B cell (primary cell): ENCODE data around the gene MAPK14. TPM values are rescaled to one million over a fixed set of nuclear protein-coding genes. Genes with fewer than 3 reads are reported as not detected.

Experiments used
- ATAC-seq: fragments of 200-7000 bp; cut with Tn5 transposase; one replicate; pipeline ENCODE4 v1.10.0; 2021; ENCODE audit warnings: low read depth, mild to moderate bottlenecking, moderate number of reproducible peaks, moderate library complexity
- CTCF ChIA-PET: fragments of 350-600 bp; sonication (Branson Sonifier 250); formaldehyde crosslinking; loops from one replicate; lab custom pipeline; 2021; ENCODE audit warnings: antibody characterized with exemption, inconsistent platforms; lab: Charles Lee
- POLR2A ChIA-PET: fragments of 350-600 bp; sonication (Branson Sonifier 250); formaldehyde crosslinking; loops from one replicate; lab custom pipeline; 2021; ENCODE audit warnings: antibody characterized with exemption; lab: Charles Lee
- DNase-seq: peaks from one replicate; pipeline ENCODE4 v3.0.0; 2013
- H2AFZ ChIP-seq: 2 replicates; pipeline ENCODE4 v1.6.1; 2012; ENCODE audit warnings: mild to moderate bottlenecking, low read depth, low read length; ENCODE audit not compliant: insufficient read depth, poor library complexity, severe bottlenecking
- H3K27ac ChIP-seq, 2 donors: 1 replicate in 1 of 2; 2 replicates in 1 of 2; pipeline ENCODE4 v1.5.1; 2012 to 2013; ENCODE audit warnings: low read length in 2 of 2, mild to moderate bottlenecking in 2 of 2, moderate library complexity in 1 of 2
- H3K27me3 ChIP-seq, 4 experiments: fragments of 200-600 bp in 1 of 4; sonication (generic) in 1 of 4; replicated peaks in 1 of 4; 1 replicate in 2 of 4; 2 replicates in 2 of 4; pipeline versions ENCODE4 v1.6.1 to v1.7.0; 2013 to 2016; ENCODE audit warnings: low read length in 3 of 4, mild to moderate bottlenecking in 2 of 4, mixed read lengths in 1 of 4, moderate library complexity in 1 of 4; ENCODE audit not compliant: insufficient read depth in 4 of 4, control insufficient read depth in 3 of 4; ENCODE audit errors: control extremely low read depth in 1 of 4
- H3K36me3 ChIP-seq, 2 experiments: replicated peaks in 1 of 2; 1 replicate in 1 of 2; 2 replicates in 1 of 2; pipeline versions ENCODE4 v1.6.1 to v1.7.1; 2013; ENCODE audit warnings: low read length in 1 of 2; ENCODE audit not compliant: insufficient read depth in 2 of 2, control insufficient read depth in 1 of 2; ENCODE audit errors: control extremely low read depth in 1 of 2, extremely low read depth in 1 of 2
- H3K4me1 ChIP-seq, 2 donors: fragments of 200-600 bp in 1 of 2; sonication (generic) in 1 of 2; 1 replicate in 1 of 2; 2 replicates in 1 of 2; pipeline versions ENCODE4 v1.5.1 to v1.6.1; 2013 to 2017; ENCODE audit warnings: low read length in 2 of 2; ENCODE audit not compliant: control insufficient read depth in 2 of 2, insufficient read depth in 2 of 2
- H3K4me2 ChIP-seq: replicated peaks from 2 replicates; pipeline ENCODE3; 2012; ENCODE audit warnings: mild to moderate bottlenecking, low read depth, low read length; ENCODE audit not compliant: poor library complexity, severe bottlenecking
- H3K4me3 ChIP-seq, 5 experiments: fragments of 200-600 bp in 1 of 5; sonication (generic) in 1 of 5; 1 replicate in 3 of 5; 2 replicates in 2 of 5; pipeline versions ENCODE4 v1.5.1 to v1.7.0; 2011 to 2016; ENCODE audit warnings: low read length in 4 of 5, mild to moderate bottlenecking in 4 of 5, low read depth in 2 of 5, control low read depth in 1 of 5, moderate library complexity in 1 of 5; ENCODE audit not compliant: insufficient read depth in 1 of 5; ENCODE audit errors: control extremely low read depth in 1 of 5, extremely low read depth in 1 of 5
- H3K79me2 ChIP-seq: fragments of 200-600 bp; sonication (generic); one replicate; pipeline ENCODE4 v1.6.0; 2016; ENCODE audit warnings: low read length; ENCODE audit not compliant: control insufficient read depth, insufficient read depth
- H3K9ac ChIP-seq: fragments of 200-600 bp; sonication (generic); 2 replicates; pipeline ENCODE4 v1.6.1; 2017; ENCODE audit warnings: mild to moderate bottlenecking, low read length, moderate library complexity
- H3K9me3 ChIP-seq, 3 donors: one replicate each; pipeline versions ENCODE4 v1.6.1 to v1.7.1; 2013; ENCODE audit warnings: low read length in 2 of 3; ENCODE audit not compliant: control insufficient read depth in 2 of 3, insufficient read depth in 1 of 3; ENCODE audit errors: control extremely low read depth in 1 of 3
- H4K20me1 ChIP-seq: 2 replicates; pipeline ENCODE4 v1.6.0; 2012; ENCODE audit warnings: mild to moderate bottlenecking, low read length; ENCODE audit not compliant: insufficient read depth, control insufficient read depth, poor library complexity, severe bottlenecking
- H3K27ac Mint-ChIP-seq: one replicate; pipeline ENCODE4 v1.8.0; 2021; ENCODE audit warnings: mixed read lengths
- H3K27me3 Mint-ChIP-seq: one replicate; pipeline ENCODE4 v1.8.0; 2021; ENCODE audit warnings: mixed read lengths
- H3K4me1 Mint-ChIP-seq: one replicate; pipeline ENCODE4 v1.8.0; 2021; ENCODE audit warnings: mixed read lengths
- H3K4me3 Mint-ChIP-seq: one replicate; pipeline ENCODE4 v1.8.0; 2021; ENCODE audit warnings: mixed read lengths
- H3K9me3 Mint-ChIP-seq: one replicate; pipeline ENCODE4 v1.8.0; 2022; ENCODE audit warnings: mixed read lengths; ENCODE audit not compliant: insufficient read depth
- EZH2 ChIP-seq: IDR thresholded peaks from 2 replicates; pipeline ENCODE4 v1.6.1; 2012; ENCODE audit warnings: borderline replicate concordance, low read depth, mild to moderate bottlenecking, moderate library complexity, low read length; ENCODE audit not compliant: insufficient read depth, poor library complexity, severe bottlenecking
- WGBS: methylation state at CpG from one replicate; pipeline ENCODE4 v1.1.5; 2013; ENCODE audit warnings: missing lambda C conversion rate; ENCODE audit not compliant: insufficient coverage; 5-methylcytosine and 5-hydroxymethylcytosine counted together
- intact Hi-C: fragments of 100-400 bp; cut with micrococcal nuclease; formaldehyde crosslinking; loops from one replicate; pipeline ENCODE4 v1.10.0; 2022
- polyA plus RNA-seq: library from polyadenylated mRNA; depleted of rRNA; stranded (reverse); fragments of >200 nt; gene quantifications from 2 replicates; pipeline ENCODE4 v1.2.3, GENCODE V29; 2012
- total RNA-seq, 2 donors: library from RNA; stranded (reverse); fragments of 120-200 nt in 1 of 2; gene quantifications; 1 replicate in 1 of 2; 2 replicates in 1 of 2; pipeline versions ENCODE4 v1.2.3 to v1.2.4, GENCODE V29; 2013 to 2022
- TF ChIP-seq, protein P1 (sequence below): fragments of 200-600 bp; IDR thresholded peaks from one replicate; pipeline ENCODE4 v1.8.0; 2022; ENCODE audit warnings: antibody characterized with exemption, mild to moderate bottlenecking

The MAPK14 gene
- total and polyA plus RNA-seq, 2 donors (not counting 1 experiment from before 2014, with no cell fraction given): 19.5 to 50.4 TPM

DNA sequence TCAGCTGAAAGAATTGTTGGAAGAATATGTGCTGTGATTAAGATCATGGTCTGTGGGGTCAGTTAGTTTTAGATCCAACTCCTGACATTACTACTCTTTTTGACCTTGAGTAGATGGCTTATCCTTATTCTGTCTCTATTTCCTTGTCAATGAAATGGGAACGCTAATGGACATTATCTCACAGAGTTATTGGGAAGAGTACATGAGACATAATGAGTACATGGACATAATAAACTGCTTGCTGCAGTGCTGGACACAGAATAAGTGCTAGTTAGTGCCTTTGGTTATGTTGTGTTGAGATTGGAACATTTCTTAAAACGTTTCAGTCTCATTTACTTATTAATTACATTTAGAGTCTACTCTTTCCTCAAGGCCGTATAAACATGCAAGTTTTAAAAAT lies 42.6 kb downstream of the MAPK14 start:
- H2AFZ ChIP-seq: no peak overlapping the region
- POLR2A ChIA-PET: no interaction called here
- no peak overlapping the region for H3K4me2 ChIP-seq
- peaks cover 37% of the 10 kb centered on the region for H4K20me1 ChIP-seq
- H3K9ac ChIP-seq: no peak overlapping the region
- Mint-ChIP-seq H3K27me3 (no peaks in the 10 kb centered on the region), H3K4me1 (peaks cover 24% of the 10 kb centered on the region), H3K9me3 (no peaks in the 10 kb centered on the region), H3K4me3 (no peak overlapping the region), H3K27ac (no peak overlapping the region)
- H3K27me3 ChIP-seq: no peaks in the 10 kb centered on the region
- H3K36me3 ChIP-seq: no peaks in the 10 kb centered on the region
- H3K4me1 ChIP-seq: no peaks in the 10 kb centered on the region
- H3K4me3 ChIP-seq: no peak overlapping the region
- peaks cover 27% of the 10 kb centered on the region for H3K79me2 ChIP-seq
- no peaks in the 10 kb centered on the region for H3K9me3 ChIP-seq
- H3K27ac ChIP-seq: no peak overlapping the region
- no CpG with 5 or more reads among the region's 3 CpGs for WGBS
- CTCF ChIA-PET: interaction anchor here (0.5 kb wide), 1 partner anchor 488 kb away, joined by 4 read pairs; no protein-coding TSS in a partner anchor
- ATAC-seq: no peak
- TF ChIP-seq EZH2: no peak
- TF ChIP-seq, protein P1, sequence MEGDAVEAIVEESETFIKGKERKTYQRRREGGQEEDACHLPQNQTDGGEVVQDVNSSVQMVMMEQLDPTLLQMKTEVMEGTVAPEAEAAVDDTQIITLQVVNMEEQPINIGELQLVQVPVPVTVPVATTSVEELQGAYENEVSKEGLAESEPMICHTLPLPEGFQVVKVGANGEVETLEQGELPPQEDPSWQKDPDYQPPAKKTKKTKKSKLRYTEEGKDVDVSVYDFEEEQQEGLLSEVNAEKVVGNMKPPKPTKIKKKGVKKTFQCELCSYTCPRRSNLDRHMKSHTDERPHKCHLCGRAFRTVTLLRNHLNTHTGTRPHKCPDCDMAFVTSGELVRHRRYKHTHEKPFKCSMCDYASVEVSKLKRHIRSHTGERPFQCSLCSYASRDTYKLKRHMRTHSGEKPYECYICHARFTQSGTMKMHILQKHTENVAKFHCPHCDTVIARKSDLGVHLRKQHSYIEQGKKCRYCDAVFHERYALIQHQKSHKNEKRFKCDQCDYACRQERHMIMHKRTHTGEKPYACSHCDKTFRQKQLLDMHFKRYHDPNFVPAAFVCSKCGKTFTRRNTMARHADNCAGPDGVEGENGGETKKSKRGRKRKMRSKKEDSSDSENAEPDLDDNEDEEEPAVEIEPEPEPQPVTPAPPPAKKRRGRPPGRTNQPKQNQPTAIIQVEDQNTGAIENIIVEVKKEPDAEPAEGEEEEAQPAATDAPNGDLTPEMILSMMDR: no peak
- intact Hi-C loops: no loop called here
- no peak for DNase-seq

- H3K4me1 Mint-ChIP-seq: peaks cover 25% of the 10 kb centered on the region
- Histone ChIP-seq H3K4me2 (no peak overlapping the region), H3K27me3 (no peaks in the 10 kb centered on the region), H3K9ac (no peak overlapping the region), H4K20me1 (peaks cover 30% of the 10 kb centered on the region), H3K27ac (no peak overlapping the region), H3K4me1 (no peaks in the 10 kb centered on the region), H3K4me3 (no peak overlapping the region), H3K79me2 (peaks cover 20% of the 10 kb centered on the region), H3K36me3 (peaks cover 0 to under 1% of the 10 kb centered on the region in 2 experiments), H2AFZ (no peak overlapping the region), H3K9me3 (no peaks in the 10 kb centered on the region)
- H3K27ac Mint-ChIP-seq: no peak overlapping the region
- intact Hi-C loops: no loop called here
- CTCF ChIA-PET: no interaction called here
- POLR2A ChIA-PET: no interaction called here
- ATAC-seq (no peak), DNase-seq (no peak)
- H3K27me3 Mint-ChIP-seq: no peaks in the 10 kb centered on the region
- H3K4me3 Mint-ChIP-seq: no peak overlapping the region
- TF ChIP-seq, protein P1: no peak
- TF ChIP-seq EZH2: no peak
- H3K9me3 Mint-ChIP-seq: no peaks in the 10 kb centered on the region
- WGBS: 100% methylated on average over 2 of the region's 3 CpGs
These were observed 43.7 kb downstream of the MAPK14 start for GRCh38 chr6:36071281-36071680.
